NCI-H1930 (cell line): ENCODE measurements around the gene JMJD6.

ENCODE experiments used
- DNase-seq, 2 experiments: peaks; one replicate each; lab custom pipeline; 2025; lab: John Stamatoyannopoulos, UW

The JMJD6 gene

GRCh38 chr17:76679239-76679638 is 47.2 kb downstream of the JMJD6 start:
- DNase-seq: no peak

GRCh38 chr17:76678330-76678729 is 48.1 kb downstream of the JMJD6 start:
- DNase-seq: no peak

DNA sequence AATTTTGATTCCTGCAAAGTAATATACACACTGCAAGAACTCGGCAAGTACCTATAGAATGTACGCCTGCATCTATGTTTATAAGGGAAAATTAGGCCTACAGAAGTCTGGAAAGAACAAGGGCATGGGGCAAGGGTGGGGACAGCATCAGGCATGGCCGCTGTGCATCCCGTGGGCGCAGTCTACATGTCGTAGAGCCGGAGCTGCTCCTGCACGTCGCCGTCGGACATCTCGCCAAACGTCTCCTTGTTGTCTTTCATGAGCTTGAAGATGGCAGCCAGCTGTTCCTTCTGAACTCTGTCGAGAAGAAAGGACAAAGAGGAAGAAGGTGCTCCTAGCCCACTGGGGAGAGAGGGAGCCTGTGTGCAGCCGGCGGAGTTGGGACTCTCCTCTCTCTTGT is 49.0 kb downstream of the JMJD6 start:
- DNase-seq: no peak

DNA sequence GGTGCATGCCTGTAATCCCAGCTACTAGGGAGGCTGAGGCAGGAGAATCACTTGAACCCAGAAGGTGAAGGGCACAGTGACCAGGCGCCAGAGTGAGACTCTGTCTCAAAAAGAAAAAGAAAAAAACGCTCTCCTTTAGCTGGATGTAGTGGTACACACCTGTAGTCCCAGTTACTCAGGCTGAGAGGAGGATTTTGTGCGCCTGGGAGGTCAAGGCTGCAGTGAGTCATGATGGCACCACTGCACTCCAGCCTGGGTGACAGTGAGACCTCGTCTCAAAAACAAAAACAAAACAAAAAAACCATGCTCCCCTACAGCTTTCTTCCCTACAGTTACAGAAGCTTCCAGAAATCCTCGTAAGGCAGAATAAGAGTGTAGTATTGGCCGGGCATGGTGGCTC is 49.8 kb downstream of the JMJD6 start:
- no peak for DNase-seq

- DNase-seq: no peak
These were observed 50.8 kb downstream of the JMJD6 start for GRCh38 chr17:76675648-76676047.

DNA sequence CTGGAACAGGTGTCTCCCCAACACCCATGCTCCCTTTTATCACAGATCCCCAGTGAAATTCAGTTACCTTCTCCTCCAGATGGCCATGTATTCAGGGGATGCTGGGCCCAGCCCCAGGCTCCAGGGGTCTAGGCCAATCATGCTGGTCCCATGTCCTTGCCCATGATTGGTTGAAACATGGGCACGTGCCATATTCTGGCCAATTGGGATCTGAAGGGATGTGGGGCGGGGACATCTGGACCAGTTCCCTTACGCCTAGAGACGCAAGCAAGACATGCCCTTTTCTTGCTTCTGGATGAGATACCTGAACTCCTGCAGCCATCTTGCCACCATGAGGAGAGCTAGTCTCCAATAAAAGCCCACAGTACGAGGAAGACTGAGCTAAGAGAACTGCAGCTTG is 51.8 kb downstream of the JMJD6 start:
- no peak for DNase-seq

GRCh38 chr17:76673729-76674128 is 52.7 kb downstream of the JMJD6 start:
- DNase-seq: no peak

DNA sequence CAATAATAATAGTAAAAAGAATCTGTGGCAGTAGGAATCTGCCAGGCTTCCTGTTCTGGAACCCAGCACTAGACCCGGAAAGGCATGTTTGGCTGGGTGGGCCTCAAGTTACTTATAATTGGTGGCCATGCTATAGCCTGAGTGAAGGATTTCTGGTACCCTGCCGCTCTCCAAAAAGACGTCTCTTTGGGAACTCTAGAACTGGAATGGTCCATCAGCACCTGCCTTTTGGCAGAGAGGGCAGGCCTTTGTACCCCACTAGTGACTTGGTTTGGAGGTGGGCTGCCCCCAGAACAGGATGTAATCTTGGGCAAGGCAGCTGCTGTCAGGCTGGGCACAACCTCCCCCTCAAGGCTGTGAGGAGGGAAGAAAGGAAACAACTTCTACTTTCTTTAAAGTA is 53.5 kb downstream of the JMJD6 start:
- no peak for DNase-seq

- DNase-seq: no peak
These were observed 54.0 kb downstream of the JMJD6 start for GRCh38 chr17:76672270-76672851.

DNA sequence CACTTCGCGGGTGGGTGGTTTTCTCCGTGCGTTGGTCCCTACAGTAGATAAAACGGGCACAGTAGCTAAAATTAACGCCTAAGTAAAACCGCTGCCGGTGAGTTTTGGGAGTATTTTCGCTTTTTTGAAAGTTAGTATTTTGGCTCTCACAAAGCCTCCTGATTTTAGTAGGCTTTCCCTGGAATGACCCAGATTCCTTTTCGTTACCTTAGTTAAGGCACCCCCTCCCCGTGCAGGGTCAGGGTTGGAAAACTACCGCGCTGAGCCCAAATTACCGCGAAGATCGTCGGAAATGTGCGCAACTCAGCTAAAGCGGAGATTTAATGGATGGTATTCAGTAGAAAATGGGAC is 54.5 kb downstream of the JMJD6 start:
- no peak for DNase-seq

DNA sequence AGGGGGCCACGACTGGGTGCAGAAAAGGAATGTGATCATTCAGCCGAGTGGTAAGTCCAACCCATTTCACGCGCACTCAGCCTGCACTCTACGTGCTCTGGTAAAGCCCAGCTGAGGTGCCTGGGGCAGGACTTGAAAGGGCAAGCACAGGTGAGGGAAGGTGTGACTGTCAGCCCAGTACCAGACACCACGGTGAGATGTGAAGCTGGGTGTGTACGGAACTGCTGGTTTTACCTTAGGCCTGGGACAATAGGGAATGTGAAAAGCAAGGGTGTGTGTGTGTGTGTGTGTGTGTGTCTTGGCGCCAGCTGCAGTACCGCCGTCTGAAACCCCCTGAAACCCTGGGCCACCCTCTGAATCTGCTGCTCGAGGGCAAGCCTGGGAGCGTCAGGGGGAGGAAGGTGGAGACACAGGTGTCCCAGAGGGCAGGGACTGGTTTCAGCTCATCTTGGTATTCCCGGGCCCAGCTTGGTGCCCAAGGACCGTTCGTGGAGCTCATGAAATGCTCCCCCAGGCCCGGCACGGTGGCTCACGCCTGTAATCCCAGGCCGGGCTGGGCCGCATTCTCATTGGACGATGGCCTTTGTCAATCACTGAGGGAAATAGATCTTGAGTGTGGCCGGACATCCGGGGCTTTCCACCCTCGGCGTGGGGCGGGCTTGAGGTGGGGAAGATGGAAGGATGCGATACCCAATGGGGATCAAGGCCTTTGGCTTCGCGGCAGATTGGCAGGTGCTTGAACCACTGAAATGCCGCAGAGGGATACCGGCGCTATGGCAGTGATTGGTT is 55.1 kb downstream of the JMJD6 start:
- DNase-seq: peak; percentile 99 to 100

GRCh38 chr17:76670718-76671122 is 55.7 kb downstream of the JMJD6 start:
- no peak for DNase-seq

- DNase-seq: no peak
These were observed 56.2 kb downstream of the JMJD6 start for GRCh38 chr17:76670020-76670717.
